Activated naive CD8-positive, alpha-beta T cell treated with anti-CD3 and anti-CD28 coated beads, Interleukin-2, amount 10 ng/mL, durations not matched to agents 7 days and 5 days (primary cell): ENCODE results near the gene MARS1. TPM values are rescaled to one million over a fixed set of nuclear protein-coding genes. Genes with fewer than 3 reads are reported as not detected.
A peak's percentile ranks its signal among the peaks of the same experiment; 100 is the strongest.
"Not testable (repeated sequence)": the region's sequence is repeated elsewhere in the genome, so short reads cannot be mapped to it uniquely, and the experiment has no call there.

Experiments used
- ATAC-seq: fragments of 150-1000 bp; cut with Tn5 transposase; one replicate; pipeline ENCODE4 v1.10.0; 2021; ENCODE audit warnings: low read depth, moderate library complexity
- POLR2A ChIA-PET: fragments of 350-600 bp; sonication (Branson Sonifier 250); formaldehyde crosslinking; loops from one replicate; lab custom pipeline; 2021; ENCODE audit warnings: antibody characterized with exemption; lab: Charles Lee
- DNase-seq: peaks from one replicate; pipeline ENCODE4 v3.0.0; 2021
- H3K27ac Mint-ChIP-seq: one replicate; pipeline ENCODE4 v1.8.0; 2022; ENCODE audit warnings: mild to moderate bottlenecking, mixed read lengths
- H3K27me3 Mint-ChIP-seq: one replicate; pipeline ENCODE4 v1.8.0; 2022; ENCODE audit warnings: mild to moderate bottlenecking, moderate library complexity, mixed read lengths
- H3K36me3 Mint-ChIP-seq: one replicate; pipeline ENCODE4 v1.8.0; 2021; ENCODE audit warnings: mild to moderate bottlenecking, mixed read lengths
- H3K4me1 Mint-ChIP-seq: one replicate; pipeline ENCODE4 v1.8.0; 2021; ENCODE audit warnings: mixed read lengths
- H3K4me3 Mint-ChIP-seq: one replicate; pipeline ENCODE4 v1.8.0; 2022; ENCODE audit warnings: mild to moderate bottlenecking, moderate library complexity, mixed read lengths
- H3K9me3 Mint-ChIP-seq: one replicate; pipeline ENCODE4 v1.8.0; 2021; ENCODE audit warnings: mixed read lengths
- total RNA-seq, 2 experiments: library from RNA; stranded (reverse); gene quantifications; one replicate each; pipeline ENCODE4 v1.2.3, GENCODE V29; 2021

The MARS1 gene
- total RNA-seq, 2 experiments from 2014 or later: 293 to 306 TPM

DNA sequence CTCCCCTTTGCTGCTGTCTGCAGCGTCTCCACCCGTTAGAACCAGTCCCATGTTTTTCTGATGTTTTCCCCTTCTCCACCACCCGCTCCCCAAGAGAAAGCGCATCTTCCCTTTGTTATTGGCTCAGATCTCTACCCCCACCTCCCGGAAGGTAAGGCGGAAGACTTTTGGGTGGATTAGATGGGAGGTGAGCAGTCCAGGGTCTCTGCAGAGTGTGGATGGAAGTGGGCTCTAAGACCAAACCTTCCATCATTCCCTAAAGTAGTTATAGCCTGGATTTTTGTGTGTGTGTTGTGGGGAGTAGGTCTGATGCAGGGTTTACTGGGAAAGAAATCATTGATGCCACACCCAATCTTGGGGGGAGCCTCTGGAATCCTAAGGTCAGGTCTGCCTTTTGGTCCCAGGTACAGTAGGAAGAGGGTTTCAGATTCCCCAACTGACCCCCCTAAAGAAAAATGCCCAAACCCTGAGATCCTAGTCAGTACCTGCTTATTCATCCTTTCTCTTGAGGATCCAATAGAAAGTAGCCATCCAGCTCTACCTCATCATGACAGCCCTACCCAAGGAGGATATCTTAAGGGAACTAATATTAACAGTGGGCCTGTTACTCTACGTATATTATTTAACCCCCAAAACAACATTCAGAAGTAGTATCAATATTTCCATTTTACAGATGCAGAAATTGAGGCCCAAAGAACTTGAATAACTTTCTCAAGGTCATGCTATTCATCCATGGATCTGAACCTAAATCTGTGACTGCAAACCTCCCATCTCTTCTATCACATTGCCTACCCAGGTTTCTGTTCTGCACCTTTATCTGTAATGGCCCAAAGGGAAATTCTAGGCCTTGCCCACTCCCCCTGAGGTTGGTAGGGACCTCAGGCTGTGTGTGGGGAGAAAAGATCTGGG lies 63.0 kb downstream of the MARS1 start:
- ATAC-seq: no peak
- POLR2A ChIA-PET: no interaction called here
- Mint-ChIP-seq H3K4me1 (peaks cover 25% of the 10 kb centered on the region), H3K9me3 (no peaks in the 10 kb centered on the region), H3K4me3 (peak overlapping the region; percentile 79), H3K27ac (peak overlapping the region; percentile 7), H3K27me3 (peaks cover 33% of the 10 kb centered on the region), H3K36me3 (peaks cover 4% of the 10 kb centered on the region)
- DNase-seq: no peak

DNA sequence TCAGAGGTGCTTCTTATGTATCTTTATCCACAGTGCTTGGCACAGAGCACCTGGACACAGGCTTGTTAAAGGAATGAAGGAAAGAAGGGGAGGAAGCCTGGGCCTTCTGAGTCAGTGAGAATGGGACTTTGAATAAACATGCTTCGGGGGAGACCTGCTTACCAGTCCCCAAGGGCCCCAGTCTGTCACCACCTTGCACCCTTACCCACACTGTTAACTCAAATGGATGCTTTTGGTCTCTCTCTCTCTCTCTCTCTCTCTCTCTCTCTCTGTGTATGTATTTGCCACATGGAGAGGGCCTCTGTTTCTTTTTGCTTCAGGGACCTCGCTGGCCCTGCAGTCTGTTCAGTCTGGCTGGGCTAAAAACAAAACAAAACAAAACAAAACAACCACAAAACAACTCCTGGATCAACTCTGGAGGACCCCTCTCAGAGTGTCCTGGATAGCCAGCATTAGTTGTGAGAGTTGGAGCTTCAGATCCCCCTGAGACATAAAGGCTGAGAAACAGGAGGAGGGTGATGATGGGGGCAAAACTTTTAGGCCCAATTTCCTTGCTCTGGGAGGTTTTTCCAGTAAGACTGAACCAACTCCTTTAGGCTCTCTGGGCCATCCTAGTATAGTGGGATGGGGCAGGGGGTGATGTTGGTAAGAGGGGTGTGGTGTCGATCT lies 63.9 kb downstream of the MARS1 start:
- Mint-ChIP-seq H3K4me1 (peaks cover 21% of the 10 kb centered on the region), H3K27ac (no peak overlapping the region), H3K36me3 (peaks cover 1% of the 10 kb centered on the region), H3K9me3 (no peaks in the 10 kb centered on the region), H3K4me3 (no peak overlapping the region), H3K27me3 (peaks cover 33% of the 10 kb centered on the region)
- ATAC-seq (no peak), DNase-seq (no peak)
- POLR2A ChIA-PET: no interaction called here

DNA sequence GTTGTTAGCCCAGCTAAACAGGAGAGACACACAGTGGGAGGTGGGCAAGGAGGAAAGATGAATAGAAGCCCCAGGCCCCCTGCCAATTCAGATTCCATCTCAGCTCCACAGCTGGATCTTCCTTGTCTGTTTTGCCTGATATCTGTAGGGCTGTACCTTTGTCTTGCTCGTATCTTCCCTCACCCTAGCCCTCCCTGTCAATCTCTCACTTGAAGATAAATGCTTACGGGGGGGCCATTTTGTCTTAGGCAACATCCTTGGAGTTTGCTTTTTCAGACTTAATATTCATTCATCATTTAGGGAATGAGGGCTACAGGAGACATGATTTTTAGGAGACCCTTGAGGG lies 64.4 kb downstream of the MARS1 start:
- Mint-ChIP-seq H3K4me3 (no peak overlapping the region), H3K4me1 (peaks cover 18% of the 10 kb centered on the region)
- POLR2A ChIA-PET: no interaction called here

DNA sequence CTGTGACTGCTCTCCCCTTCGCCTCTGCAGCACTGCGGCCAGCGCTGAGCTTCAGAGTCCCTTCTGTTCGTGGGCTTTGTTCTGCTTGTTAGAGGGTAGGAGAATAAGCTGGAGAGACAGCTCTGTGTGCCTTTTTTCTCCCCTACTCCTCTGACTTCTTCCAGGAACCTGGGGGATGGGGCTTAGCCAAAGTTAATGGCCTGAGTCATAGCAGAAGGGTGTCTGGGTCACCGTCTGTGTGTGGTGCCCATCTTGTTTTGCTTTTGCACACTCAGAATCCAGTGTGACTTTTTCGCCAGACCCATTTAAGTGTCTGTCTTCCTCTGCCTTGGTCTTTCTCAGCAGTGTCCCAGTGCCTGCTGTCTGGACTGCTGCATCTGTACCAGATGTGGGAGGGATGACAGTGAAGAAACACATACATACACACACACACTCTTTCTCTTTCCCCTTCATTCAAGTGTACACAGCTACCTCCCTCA lies 65.0 kb downstream of the MARS1 start:
- Mint-ChIP-seq H3K36me3 (peaks cover 1% of the 10 kb centered on the region), H3K4me3 (no peak overlapping the region), H3K9me3 (no peaks in the 10 kb centered on the region), H3K4me1 (peaks cover 13% of the 10 kb centered on the region), H3K27ac (no peak overlapping the region), H3K27me3 (peaks cover 26% of the 10 kb centered on the region)
- POLR2A ChIA-PET: no interaction called here
- ATAC-seq (no peak), DNase-seq (no peak)

More for the DNA sequence above, 64.4 kb downstream of the MARS1 start:
- DNase-seq: no peak
- ATAC-seq: no peak
- peaks cover 31% of the 10 kb centered on the region for H3K27me3 Mint-ChIP-seq
- H3K27ac Mint-ChIP-seq: no peak overlapping the region
- H3K9me3 Mint-ChIP-seq: no peaks in the 10 kb centered on the region
- peaks cover 1% of the 10 kb centered on the region for H3K36me3 Mint-ChIP-seq

DNA sequence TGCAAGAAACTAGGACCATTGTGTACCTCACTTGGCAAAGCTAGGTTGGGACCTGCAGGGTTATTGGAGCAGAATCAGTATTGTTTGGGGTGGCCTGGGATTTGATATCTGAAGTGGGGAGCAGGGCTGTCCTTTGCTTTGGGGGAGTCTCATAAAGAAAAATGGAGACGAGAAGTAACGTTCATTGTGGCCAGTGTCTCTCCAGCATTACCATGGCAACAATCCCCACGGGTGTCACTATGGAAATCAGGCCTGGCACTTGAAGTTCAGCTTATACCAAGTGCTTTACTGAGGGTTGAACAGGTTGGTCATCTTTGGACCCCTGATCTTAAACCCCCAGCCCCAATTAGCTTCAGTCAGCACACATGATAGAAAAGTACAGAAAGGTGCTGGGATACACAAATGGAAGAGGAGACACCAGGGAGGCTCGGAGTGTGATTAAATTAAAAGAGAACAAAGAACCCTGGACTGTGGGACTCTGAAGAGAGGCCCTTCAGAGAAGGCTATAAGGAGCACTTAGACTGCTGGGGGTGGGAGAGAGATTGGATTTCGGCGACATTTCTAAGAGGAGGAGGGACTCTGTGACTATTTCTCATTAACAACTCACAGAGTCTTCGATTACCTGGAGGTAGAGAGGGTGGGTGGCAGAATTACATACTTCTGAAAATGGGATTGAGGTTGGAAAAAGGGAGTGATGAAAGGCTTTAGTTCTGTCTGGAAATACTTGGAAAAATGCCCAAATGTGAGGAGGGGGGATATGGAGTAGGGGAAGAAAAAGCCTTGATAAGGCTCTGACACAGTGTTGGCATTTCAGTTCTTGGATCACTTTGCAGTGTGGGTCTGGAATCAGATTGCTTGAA lies 65.7 kb downstream of the MARS1 start:
- H3K27ac Mint-ChIP-seq: no peak overlapping the region
- H3K4me3 Mint-ChIP-seq: no peak overlapping the region
- peaks cover 13% of the 10 kb centered on the region for H3K4me1 Mint-ChIP-seq
- ATAC-seq (no peak), DNase-seq (no peak)
- H3K36me3 Mint-ChIP-seq: peaks cover 1% of the 10 kb centered on the region
- no peaks in the 10 kb centered on the region for H3K9me3 Mint-ChIP-seq
- H3K27me3 Mint-ChIP-seq: peaks cover 23% of the 10 kb centered on the region
- POLR2A ChIA-PET: no interaction called here

DNA sequence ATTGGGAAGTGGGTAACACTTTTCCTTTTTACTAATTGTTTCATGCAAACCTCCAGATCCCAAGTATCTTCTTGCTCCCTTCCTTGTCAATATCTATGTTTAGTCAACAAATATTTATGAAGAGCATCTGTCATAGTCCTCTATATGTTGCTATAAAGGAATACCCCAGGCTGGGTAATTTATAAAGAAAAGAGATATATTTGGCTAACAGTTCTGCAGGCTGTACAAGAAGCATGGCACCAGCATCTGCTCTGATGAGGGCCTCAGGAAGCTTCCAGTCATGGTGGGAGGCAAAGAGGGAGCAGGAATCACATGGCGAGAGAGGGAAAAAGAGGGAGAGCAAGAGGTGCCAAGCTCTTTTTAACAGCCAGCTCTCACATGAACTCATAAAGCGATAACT lies 66.6 kb downstream of the MARS1 start:
- H3K36me3 Mint-ChIP-seq: peaks cover 1% of the 10 kb centered on the region
- H3K27ac Mint-ChIP-seq: no peak overlapping the region
- no peak overlapping the region for H3K4me3 Mint-ChIP-seq
- DNase-seq: no peak
- no peak for ATAC-seq
- H3K27me3 Mint-ChIP-seq: peaks cover 14% of the 10 kb centered on the region
- POLR2A ChIA-PET: no interaction called here
- H3K9me3 Mint-ChIP-seq: no peaks in the 10 kb centered on the region
- H3K4me1 Mint-ChIP-seq: peaks cover 9% of the 10 kb centered on the region

DNA sequence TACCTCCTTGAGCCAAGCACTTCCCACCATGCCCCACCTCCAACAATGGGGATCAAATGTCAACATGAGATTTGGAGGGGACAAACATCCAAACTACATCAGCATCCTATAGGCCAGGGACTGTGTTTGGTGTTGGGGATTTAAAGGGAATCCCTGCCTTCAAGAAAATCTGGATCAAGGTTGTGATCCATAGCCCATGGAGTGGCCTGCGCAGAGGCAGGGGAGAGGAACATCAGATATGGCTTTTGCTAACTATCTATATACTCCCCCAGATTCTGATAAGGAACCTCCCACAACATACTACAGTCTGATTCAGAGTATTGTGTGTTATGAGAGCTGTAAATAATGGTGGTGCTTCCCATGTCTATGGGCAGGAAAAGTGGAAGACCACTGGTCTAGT lies 67.0 kb downstream of the MARS1 start:
- POLR2A ChIA-PET: no interaction called here
- H3K4me3 Mint-ChIP-seq: no peak overlapping the region
- no peak for ATAC-seq

DNA sequence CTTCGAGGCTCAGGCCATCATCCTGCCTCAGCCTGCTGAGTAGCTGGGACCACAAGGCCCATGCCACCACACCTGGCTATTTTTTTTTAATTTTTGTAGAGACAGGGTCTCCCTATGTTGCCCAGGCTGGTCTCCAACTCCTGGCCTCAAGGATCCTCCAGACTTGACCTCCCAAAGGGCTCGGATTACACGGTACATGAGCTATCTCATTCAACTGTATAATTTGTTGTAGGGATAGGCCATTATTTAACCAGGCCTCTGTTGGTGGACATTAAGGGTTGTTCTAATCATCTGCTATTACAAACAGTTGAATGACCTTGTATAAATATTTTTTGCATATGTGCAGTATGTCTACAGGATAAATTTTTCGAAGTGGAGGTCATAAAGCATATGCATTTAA lies 71.0 kb downstream of the MARS1 start:
- Mint-ChIP-seq H3K4me3 (no peak overlapping the region), H3K27me3 (peaks cover 15% of the 10 kb centered on the region), H3K4me1 (peaks cover 8% of the 10 kb centered on the region), H3K9me3 (no peaks in the 10 kb centered on the region), H3K27ac (no peak overlapping the region), H3K36me3 (peaks cover 1% of the 10 kb centered on the region)
- no peak for ATAC-seq
- no peak for DNase-seq
- POLR2A ChIA-PET: no interaction called here

More for the DNA sequence above, 67.0 kb downstream of the MARS1 start:
- Mint-ChIP-seq H3K9me3 (no peaks in the 10 kb centered on the region), H3K27ac (no peak overlapping the region), H3K36me3 (peaks cover 1% of the 10 kb centered on the region), H3K4me1 (peaks cover 10% of the 10 kb centered on the region), H3K27me3 (peaks cover 13% of the 10 kb centered on the region)
- no peak for DNase-seq

DNA sequence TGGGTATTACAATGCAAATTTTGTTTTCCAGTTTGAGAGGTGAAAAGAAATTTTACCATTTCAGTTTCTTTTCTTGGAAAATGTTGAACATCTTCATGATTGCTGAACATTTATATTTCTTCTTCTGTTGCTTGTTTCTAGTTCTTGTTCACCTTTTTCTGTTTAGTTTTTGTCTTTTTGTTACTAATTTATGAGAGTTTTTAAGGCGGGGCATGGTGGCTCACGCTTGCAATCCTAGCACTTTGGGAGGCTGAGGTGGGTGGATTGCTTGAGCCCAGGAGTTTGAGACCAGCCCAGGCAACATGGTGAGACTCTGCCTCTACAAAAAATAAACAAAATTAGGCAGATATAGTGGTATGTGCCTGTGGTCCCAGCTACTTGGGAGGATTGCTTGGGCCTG lies 72.6 kb downstream of the MARS1 start:
- H3K27me3 Mint-ChIP-seq: peaks cover 11% of the 10 kb centered on the region
- POLR2A ChIA-PET: no interaction called here
- H3K27ac Mint-ChIP-seq: no peak overlapping the region
- peaks cover 8% of the 10 kb centered on the region for H3K4me1 Mint-ChIP-seq
- no peaks in the 10 kb centered on the region for H3K9me3 Mint-ChIP-seq
- no peak overlapping the region for H3K4me3 Mint-ChIP-seq
- no peaks in the 10 kb centered on the region for H3K36me3 Mint-ChIP-seq
- ATAC-seq: no peak
- DNase-seq: no peak

DNA sequence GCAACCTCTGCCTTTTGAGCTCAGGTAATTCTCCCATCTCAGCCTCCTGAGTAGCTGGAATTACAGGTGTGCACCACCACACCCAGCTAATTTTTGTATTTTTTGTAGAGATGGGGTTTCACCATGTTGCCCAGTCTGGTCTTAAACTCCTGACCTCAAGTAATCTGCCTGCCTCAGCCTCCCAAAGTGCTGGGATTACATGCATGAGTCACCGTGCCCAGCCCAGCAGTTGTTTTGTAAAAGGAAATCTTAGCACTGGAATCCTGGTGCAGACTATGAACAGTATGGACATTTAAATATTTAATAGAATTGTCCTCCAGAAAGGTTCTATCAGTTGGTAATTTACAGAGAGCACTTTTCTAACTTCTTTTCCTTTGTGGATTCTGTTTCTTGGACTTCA lies 73.2 kb downstream of the MARS1 start:
- peaks cover 11% of the 10 kb centered on the region for H3K27me3 Mint-ChIP-seq
- H3K9me3 Mint-ChIP-seq, H3K4me1 Mint-ChIP-seq, ATAC-seq, H3K4me3 Mint-ChIP-seq, H3K36me3 Mint-ChIP-seq, DNase-seq, POLR2A ChIA-PET, H3K27ac Mint-ChIP-seq: not testable (repeated sequence)

DNA sequence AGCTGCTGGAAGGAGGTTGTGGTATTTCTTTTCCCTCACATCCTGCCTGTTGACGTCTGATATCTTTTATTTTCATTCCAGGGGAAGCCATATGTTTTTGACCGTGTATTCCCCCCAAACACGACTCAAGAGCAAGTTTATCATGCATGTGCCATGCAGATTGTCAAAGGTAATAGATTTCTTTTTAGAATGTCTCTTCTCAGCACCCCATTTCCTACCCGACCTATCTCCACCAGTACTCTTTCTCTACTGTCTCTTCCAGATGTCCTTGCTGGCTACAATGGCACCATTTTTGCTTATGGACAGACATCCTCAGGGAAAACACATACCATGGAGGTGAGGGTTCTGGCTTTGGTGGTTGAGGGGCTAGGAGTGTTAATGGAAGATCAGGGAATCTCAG lies 75.5 kb downstream of the MARS1 start:
- peaks cover 11% of the 10 kb centered on the region for H3K27me3 Mint-ChIP-seq
- ATAC-seq: no peak

DNA sequence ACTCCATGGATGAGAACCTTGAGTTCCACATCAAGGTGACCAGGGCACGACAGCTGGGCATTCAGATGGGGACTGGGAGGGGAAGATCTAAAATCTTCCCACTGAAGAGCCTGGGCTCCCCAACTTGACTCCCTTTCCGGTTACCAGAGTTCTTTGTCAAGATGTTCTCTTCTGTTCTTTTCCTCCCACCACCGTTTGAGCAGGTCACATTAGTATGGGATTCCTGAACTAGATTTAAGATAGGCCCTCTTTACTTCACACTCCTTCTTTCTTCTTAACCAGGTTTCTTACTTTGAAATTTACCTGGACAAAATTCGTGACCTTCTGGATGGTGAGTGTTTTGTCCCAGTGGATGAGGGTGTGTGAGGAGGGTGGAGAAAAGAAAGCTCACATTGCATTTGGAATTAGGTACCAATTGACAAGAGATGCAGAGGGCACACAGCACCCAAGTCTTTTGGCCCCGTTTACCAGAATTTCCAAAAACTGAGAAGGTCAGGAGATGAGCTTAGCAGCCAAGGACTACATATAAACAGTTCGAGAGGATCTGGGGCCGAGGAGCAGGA lies 76.4 kb downstream of the MARS1 start:
- Mint-ChIP-seq H3K9me3 (no peaks in the 10 kb centered on the region), H3K4me3 (no peak overlapping the region), H3K4me1 (peaks cover 8% of the 10 kb centered on the region), H3K27ac (no peak overlapping the region), H3K27me3 (peaks cover 11% of the 10 kb centered on the region), H3K36me3 (no peaks in the 10 kb centered on the region)
- ATAC-seq: no peak
- POLR2A ChIA-PET: interaction anchor here (0.7 kb wide), 1 partner anchor 144 kb away, joined by 3 read pairs; no protein-coding TSS in a partner anchor
- DNase-seq: no peak

More for the DNA sequence above, 75.5 kb downstream of the MARS1 start:
- POLR2A ChIA-PET: no interaction called here
- H3K9me3 Mint-ChIP-seq: no peaks in the 10 kb centered on the region
- no peak overlapping the region for H3K27ac Mint-ChIP-seq
- H3K4me3 Mint-ChIP-seq: no peak overlapping the region
- no peak for DNase-seq
- H3K36me3 Mint-ChIP-seq: no peaks in the 10 kb centered on the region
- H3K4me1 Mint-ChIP-seq: peaks cover 8% of the 10 kb centered on the region
